GM12873 (cell line): ENCODE results near the gene MPC1.

Source experiments
- CTCF ChIP-seq: IDR thresholded peaks from 2 replicates; pipeline ENCODE4 v1.5.1; 2012; ENCODE audit warnings: low read depth, mild to moderate bottlenecking, moderate library complexity, low read length, control low read depth; ENCODE audit not compliant: insufficient read depth; ENCODE audit errors: missing control alignments

Gene MPC1

GRCh38 chr6:166375013-166375412 lies 7.7 kb downstream of the MPC1 start:
- TF ChIP-seq CTCF: no peak

- TF ChIP-seq CTCF: no peak
Measured at GRCh38 chr6:166370489-166370888, 12.3 kb downstream of the MPC1 start.

- TF ChIP-seq CTCF: no peak
Measured at GRCh38 chr6:166369782-166370181, 13.0 kb downstream of the MPC1 start.

- TF ChIP-seq CTCF: no peak
Measured at GRCh38 chr6:166366921-166367320, 15.8 kb downstream of the MPC1 start.

- no peak for TF ChIP-seq CTCF
Measured at GRCh38 chr6:166365806-166366205, 16.9 kb downstream of the MPC1 start.

- TF ChIP-seq CTCF: no peak
Measured at GRCh38 chr6:166365221-166365620, 17.5 kb downstream of the MPC1 start.

GRCh38 chr6:166364456-166364855 lies 18.3 kb downstream of the MPC1 start:
- no peak for TF ChIP-seq CTCF

- TF ChIP-seq CTCF: no peak
Measured at GRCh38 chr6:166361077-166361429, 21.7 kb downstream of the MPC1 start.
